GM12878 (cell line): ENCODE data around the gene TLE2. TPM values are rescaled to one million over a fixed set of nuclear protein-coding genes. Genes with fewer than 3 reads are reported as not detected.
A peak's percentile ranks its signal among the peaks of the same experiment; 100 is the strongest.

ENCODE experiments used
- ATF7 ChIP-seq: fragments of 450-650 bp; IDR thresholded peaks from 2 replicates; pipeline ENCODE4 v1.6.1; 2016; ENCODE audit warnings: low read depth, mild to moderate bottlenecking
- BHLHE40 ChIP-seq, 2 experiments: fragments of 450-650 bp in 1 of 2; IDR thresholded peaks; 2 replicates each; pipeline ENCODE4 v1.6.1; 2011 to 2017; ENCODE audit warnings: low read depth in 2 of 2, borderline replicate concordance in 1 of 2, improper control_type of control experiment in 1 of 2, low read length in 1 of 2, mild to moderate bottlenecking in 1 of 2
- BMI1 ChIP-seq: fragments of 450-650 bp; IDR thresholded peaks from 2 replicates; pipeline ENCODE4 v1.6.1; 2016; ENCODE audit warnings: mild to moderate bottlenecking, moderate library complexity, borderline replicate concordance
- CHD4 ChIP-seq: fragments of 200-600 bp; sonication (generic); IDR thresholded peaks from 2 replicates; pipeline ENCODE4 v1.6.1; 2016; ENCODE audit warnings: mild to moderate bottlenecking
- CREB1 ChIP-seq: IDR thresholded peaks from 2 replicates; pipeline ENCODE4 v1.6.1; 2012; ENCODE audit warnings: low read depth, mild to moderate bottlenecking, inconsistent platforms
- EED ChIP-seq: sonication (generic); IDR thresholded peaks from 2 replicates; pipeline ENCODE4 v1.6.1; 2016; ENCODE audit warnings: antibody characterized with exemption, low read depth
- MEF2B ChIP-seq: fragments of 450-650 bp; IDR thresholded peaks from 2 replicates; pipeline ENCODE4 v1.6.1; 2018; ENCODE audit warnings: mild to moderate bottlenecking, moderate library complexity; ENCODE audit not compliant: partially characterized antibody, poor library complexity, severe bottlenecking
- MTA3 ChIP-seq: IDR thresholded peaks from 2 replicates; pipeline ENCODE4 v1.6.1; 2012; ENCODE audit warnings: low read length, inconsistent platforms, borderline replicate concordance
- MYC ChIP-seq: IDR thresholded peaks from 2 replicates; pipeline ENCODE4 v1.6.1; 2011; ENCODE audit warnings: mild to moderate bottlenecking, low read length, moderate library complexity, inconsistent platforms; ENCODE audit not compliant: insufficient read depth, insufficient replicate concordance, insufficient read length, severe bottlenecking
- NBN ChIP-seq: fragments of 450-650 bp; IDR thresholded peaks from 2 replicates; pipeline ENCODE4 v1.6.1; 2016
- NFYB ChIP-seq: IDR thresholded peaks from 2 replicates; pipeline ENCODE4 v1.6.1; 2011; ENCODE audit warnings: low read depth, mild to moderate bottlenecking, low read length, improper control_type of control experiment, moderate library complexity; ENCODE audit not compliant: insufficient read depth
- NR2C1 ChIP-seq: fragments of 450-650 bp; IDR thresholded peaks from 2 replicates; pipeline ENCODE4 v1.6.1; 2017; ENCODE audit warnings: antibody characterized with exemption, mild to moderate bottlenecking, moderate library complexity
- NRF1 ChIP-seq: conservative IDR thresholded peaks from 2 replicates; pipeline ENCODE4 v1.6.1; 2011; ENCODE audit warnings: mild to moderate bottlenecking, low read depth, low read length, improper control_type of control experiment
- POU2F2 ChIP-seq: IDR thresholded peaks from 3 replicates; pipeline ENCODE4 v1.6.1; 2011; ENCODE audit warnings: low read depth, mild to moderate bottlenecking, low read length, borderline replicate concordance
- RAD51 ChIP-seq: fragments of 450-650 bp; IDR thresholded peaks from 2 replicates; pipeline ENCODE4 v1.6.1; 2016; ENCODE audit warnings: moderate library complexity, mild to moderate bottlenecking, inconsistent platforms
- RBBP5 ChIP-seq: fragments of 200-600 bp; sonication (generic); conservative IDR thresholded peaks from 2 replicates; pipeline ENCODE4 v1.6.1; 2016
- STAT3 ChIP-seq: IDR thresholded peaks from 2 replicates; pipeline ENCODE4 v1.6.1; 2011; ENCODE audit warnings: low read depth, low read length, improper control_type of control experiment
- TAF1 ChIP-seq: IDR thresholded peaks from 2 replicates; pipeline ENCODE4 v1.6.1; 2011; ENCODE audit warnings: mild to moderate bottlenecking, low read depth, low read length, borderline replicate concordance
- TARDBP ChIP-seq: IDR thresholded peaks from 2 replicates; pipeline ENCODE4 v1.6.1; 2016; ENCODE audit warnings: borderline replicate concordance
- TBL1XR1 ChIP-seq: IDR thresholded peaks from 2 replicates; pipeline ENCODE4 v1.6.1; 2012; ENCODE audit warnings: low read depth, low read length, improper control_type of control experiment
- TCF7 ChIP-seq: IDR thresholded peaks from 2 replicates; pipeline ENCODE4 v1.6.1; 2014; ENCODE audit warnings: antibody characterized with exemption, borderline replicate concordance
- YY1 ChIP-seq: IDR thresholded peaks from 2 replicates; pipeline ENCODE4 v1.6.1; 2011; ENCODE audit warnings: low read depth, mild to moderate bottlenecking, low read length
- ZNF217 ChIP-seq: fragments of 450-650 bp; IDR thresholded peaks from 2 replicates; pipeline ENCODE4 v1.6.1; 2017; ENCODE audit warnings: antibody characterized with exemption, mild to moderate bottlenecking
- ZNF24 ChIP-seq: fragments of 450-650 bp; IDR thresholded peaks from 2 replicates; pipeline ENCODE4 v1.6.1; 2017; ENCODE audit warnings: antibody characterized with exemption, mild to moderate bottlenecking
- ZNF622 ChIP-seq: fragments of 450-650 bp; IDR thresholded peaks from 2 replicates; pipeline ENCODE4 v1.6.1; 2017; ENCODE audit warnings: mild to moderate bottlenecking, inconsistent platforms
- ZSCAN29 ChIP-seq: fragments of 450-650 bp; IDR thresholded peaks from 2 replicates; pipeline ENCODE4 v1.6.1; 2017; ENCODE audit warnings: mild to moderate bottlenecking, moderate library complexity
- ZZZ3 ChIP-seq: IDR thresholded peaks from 2 replicates; pipeline ENCODE4 v1.6.1; 2011; ENCODE audit warnings: low read depth; ENCODE audit not compliant: control insufficient read depth, insufficient read length
- polyA plus RNA-seq, 11 experiments: library from polyadenylated mRNA; depleted of rRNA in 4 of 11; unstranded in 6 of 11; stranded (reverse) in 5 of 11; fragments of >200 nt; fragmentation: Nextera tagmentation in 4 of 11; fragmentation: Illumina TruSeq in 1 of 11; extraction: Ambion mirVana in 4 of 11; extraction: Trizol in 1 of 11; gene quantifications; 1 replicate in 1 of 11; 2 replicates in 10 of 11; pipeline versions ENCODE4 v1.2.1 to v1.2.3, GENCODE V29; 2011 to 2016; ENCODE audit warnings: inconsistent platforms in 2 of 11, missing spikeins in 2 of 11, low read depth in 1 of 11
- total RNA-seq, 4 experiments: library from RNA; depleted of rRNA in 3 of 4; stranded (reverse); fragments of >200 nt in 3 of 4; fragmentation: Illumina TruSeq in 1 of 4; extraction: Trizol in 1 of 4; gene quantifications; 2 replicates each; pipeline versions ENCODE4 v1.2.1 to v1.2.3, GENCODE V29; 2013 to 2021
- TF ChIP-seq, protein P1 (sequence below): fragments of 450-650 bp; IDR thresholded peaks from 2 replicates; pipeline ENCODE4 v1.6.1; 2017; ENCODE audit warnings: antibody characterized with exemption, mild to moderate bottlenecking, moderate library complexity
- TF ChIP-seq, protein P2 (sequence below), 3 experiments: IDR thresholded peaks in 2 of 3; conservative IDR thresholded peaks in 1 of 3; 2 replicates each; pipeline ENCODE4 v1.5.1; 2011; ENCODE audit warnings: low read depth in 3 of 3, low read length in 3 of 3, mild to moderate bottlenecking in 3 of 3, control low read depth in 2 of 3, moderate library complexity in 2 of 3, inconsistent platforms in 1 of 3, mixed read lengths in 1 of 3; ENCODE audit not compliant: control insufficient read depth in 2 of 3, insufficient read depth in 1 of 3; ENCODE audit errors: extremely low read depth in 1 of 3

The TLE2 gene
- total and polyA plus RNA-seq, 10 of the 15 experiments (the other 5 are each of a cell fraction or from before 2014, with no cell fraction given) = 0.05 to 0.21 (median 0.11) TPM; not detected in 5

DNA sequence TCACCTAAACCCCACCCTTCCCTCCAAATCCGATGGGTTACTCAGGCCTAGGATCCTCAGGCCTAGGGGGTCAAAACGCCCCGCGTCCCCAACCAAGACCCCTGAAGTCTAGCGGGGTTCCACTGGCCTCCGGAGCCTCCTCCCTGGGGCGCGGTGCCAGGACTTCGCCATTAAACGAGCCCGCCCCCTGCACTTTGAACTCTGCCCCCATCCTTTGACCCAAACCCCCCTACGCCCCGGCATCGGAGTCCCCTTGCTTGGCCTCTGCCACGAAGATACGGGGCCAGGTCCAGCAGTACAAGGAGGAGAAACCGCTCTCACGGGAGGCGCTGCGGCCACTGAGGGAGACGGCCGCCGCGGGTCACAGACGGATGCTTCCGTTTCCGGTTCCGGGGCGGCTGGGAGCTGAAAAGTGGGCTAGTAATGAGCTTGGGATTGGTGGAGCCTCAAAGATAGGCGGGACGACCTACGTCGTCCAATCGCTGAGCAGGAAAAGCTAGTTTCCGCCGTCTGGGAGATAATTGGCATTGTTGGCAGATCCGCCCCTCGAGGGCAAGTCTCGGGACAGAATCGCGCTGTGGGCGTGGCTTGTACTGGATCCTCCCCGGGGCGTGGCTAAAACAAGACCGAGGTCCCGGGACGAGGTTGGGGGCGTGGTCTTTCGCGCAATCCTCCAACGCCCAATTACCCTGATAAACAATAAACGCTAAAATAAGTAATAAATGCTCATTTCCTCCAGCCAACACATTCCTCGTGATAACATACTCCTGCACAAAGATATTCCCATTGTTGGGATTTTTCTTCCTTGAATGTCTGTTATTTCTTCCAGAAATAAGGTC, 78.6 kb downstream of the TLE2 start (continued):
- TF ChIP-seq, protein P1, sequence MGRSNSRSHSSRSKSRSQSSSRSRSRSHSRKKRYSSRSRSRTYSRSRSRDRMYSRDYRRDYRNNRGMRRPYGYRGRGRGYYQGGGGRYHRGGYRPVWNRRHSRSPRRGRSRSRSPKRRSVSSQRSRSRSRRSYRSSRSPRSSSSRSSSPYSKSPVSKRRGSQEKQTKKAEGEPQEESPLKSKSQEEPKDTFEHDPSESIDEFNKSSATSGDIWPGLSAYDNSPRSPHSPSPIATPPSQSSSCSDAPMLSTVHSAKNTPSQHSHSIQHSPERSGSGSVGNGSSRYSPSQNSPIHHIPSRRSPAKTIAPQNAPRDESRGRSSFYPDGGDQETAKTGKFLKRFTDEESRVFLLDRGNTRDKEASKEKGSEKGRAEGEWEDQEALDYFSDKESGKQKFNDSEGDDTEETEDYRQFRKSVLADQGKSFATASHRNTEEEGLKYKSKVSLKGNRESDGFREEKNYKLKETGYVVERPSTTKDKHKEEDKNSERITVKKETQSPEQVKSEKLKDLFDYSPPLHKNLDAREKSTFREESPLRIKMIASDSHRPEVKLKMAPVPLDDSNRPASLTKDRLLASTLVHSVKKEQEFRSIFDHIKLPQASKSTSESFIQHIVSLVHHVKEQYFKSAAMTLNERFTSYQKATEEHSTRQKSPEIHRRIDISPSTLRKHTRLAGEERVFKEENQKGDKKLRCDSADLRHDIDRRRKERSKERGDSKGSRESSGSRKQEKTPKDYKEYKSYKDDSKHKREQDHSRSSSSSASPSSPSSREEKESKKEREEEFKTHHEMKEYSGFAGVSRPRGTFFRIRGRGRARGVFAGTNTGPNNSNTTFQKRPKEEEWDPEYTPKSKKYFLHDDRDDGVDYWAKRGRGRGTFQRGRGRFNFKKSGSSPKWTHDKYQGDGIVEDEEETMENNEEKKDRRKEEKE = no peak
- TF ChIP-seq TARDBP = no peak
- TF ChIP-seq ZNF622 = no peak
- peak; percentile 84; the same call in 2 of the 3 replicates for TF ChIP-seq POU2F2
- peak; percentile 100 for TF ChIP-seq NR2C1
- peak; percentile 71; the same call in 1 of the 2 replicates for TF ChIP-seq NBN
- no peak for TF ChIP-seq ZSCAN29
- no peak for TF ChIP-seq BMI1
- no peak for TF ChIP-seq RBBP5
- no peak for TF ChIP-seq MTA3
- no peak for TF ChIP-seq RAD51
- TF ChIP-seq BHLHE40 (IDR thresholded peaks at IDR 0.05; ENCODE audit: borderline replicate concordance in 1 of 2, low read depth in 2 of 2, low read length in 1 of 2) = peak; percentile 55 to 82; a peak in 3 of 4 replicates
- peak; percentile 99 for TF ChIP-seq TAF1
- 0 out of 2 replicates have a peak, but pooled peaks have one; percentile 23 for TF ChIP-seq TCF7
- peak; percentile 89 for TF ChIP-seq NFYB
- TF ChIP-seq, protein P2, sequence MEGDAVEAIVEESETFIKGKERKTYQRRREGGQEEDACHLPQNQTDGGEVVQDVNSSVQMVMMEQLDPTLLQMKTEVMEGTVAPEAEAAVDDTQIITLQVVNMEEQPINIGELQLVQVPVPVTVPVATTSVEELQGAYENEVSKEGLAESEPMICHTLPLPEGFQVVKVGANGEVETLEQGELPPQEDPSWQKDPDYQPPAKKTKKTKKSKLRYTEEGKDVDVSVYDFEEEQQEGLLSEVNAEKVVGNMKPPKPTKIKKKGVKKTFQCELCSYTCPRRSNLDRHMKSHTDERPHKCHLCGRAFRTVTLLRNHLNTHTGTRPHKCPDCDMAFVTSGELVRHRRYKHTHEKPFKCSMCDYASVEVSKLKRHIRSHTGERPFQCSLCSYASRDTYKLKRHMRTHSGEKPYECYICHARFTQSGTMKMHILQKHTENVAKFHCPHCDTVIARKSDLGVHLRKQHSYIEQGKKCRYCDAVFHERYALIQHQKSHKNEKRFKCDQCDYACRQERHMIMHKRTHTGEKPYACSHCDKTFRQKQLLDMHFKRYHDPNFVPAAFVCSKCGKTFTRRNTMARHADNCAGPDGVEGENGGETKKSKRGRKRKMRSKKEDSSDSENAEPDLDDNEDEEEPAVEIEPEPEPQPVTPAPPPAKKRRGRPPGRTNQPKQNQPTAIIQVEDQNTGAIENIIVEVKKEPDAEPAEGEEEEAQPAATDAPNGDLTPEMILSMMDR (IDR thresholded peaks at IDR 0.05 in 2 of 3, conservative IDR thresholded peaks at IDR 0.05 in 1 of 3; ENCODE audit: control insufficient read depth in 2 of 3, extremely low read depth in 1 of 3, insufficient read depth in 1 of 3, low read depth in 3 of 3, low read length in 3 of 3) = no peak
- no peak for TF ChIP-seq ZZZ3
- peak; percentile 85 for TF ChIP-seq YY1
- 0 out of 2 replicates have a peak, but pooled peaks have one; percentile 19 for TF ChIP-seq NRF1
- TF ChIP-seq STAT3 = no peak
- TF ChIP-seq ATF7 = no peak
- 0 out of 2 replicates have a peak, but pooled peaks have one; percentile 10 for TF ChIP-seq EED
- TF ChIP-seq CREB1 = peak; percentile 85
- peak; percentile 66; the same call in 1 of the 2 replicates for TF ChIP-seq TBL1XR1
- no peak for TF ChIP-seq ZNF24
- TF ChIP-seq MEF2B = peak; percentile 34
- no peak for TF ChIP-seq CHD4
- no peak for TF ChIP-seq MYC
- TF ChIP-seq ZNF217 = no peak
